GM04503 (cell line): Measurements from ENCODE around the gene VTCN1.
"Not testable (repeated sequence)": the region's sequence is repeated elsewhere in the genome, so short reads cannot be mapped to it uniquely, and the experiment has no call there.

Experiments used
- DNase-seq: peaks from one replicate; pipeline ENCODE4 v3.0.0-alpha.2; 2012; ENCODE audit warnings: low read depth

Gene VTCN1

GRCh38 chr1:117122330-117123025 lies 88.2 kb downstream of the VTCN1 start:
- DNase-seq: no peak

GRCh38 chr1:117121589-117122329 lies 89.0 kb downstream of the VTCN1 start, which contains the start of gene TRIM45:
Gene TRIM45, minus strand, starts transcription at chr1:117121749. Its CDS starts 548 bp downstream, at chr1:117121201.
- peak; percentile 85 for DNase-seq

GRCh38 chr1:117120774-117121588 lies 89.7 kb downstream of the VTCN1 start:
- no peak for DNase-seq

GRCh38 chr1:117119144-117119543 lies 91.6 kb downstream of the VTCN1 start:
- not testable (repeated sequence) for DNase-seq

DNA sequence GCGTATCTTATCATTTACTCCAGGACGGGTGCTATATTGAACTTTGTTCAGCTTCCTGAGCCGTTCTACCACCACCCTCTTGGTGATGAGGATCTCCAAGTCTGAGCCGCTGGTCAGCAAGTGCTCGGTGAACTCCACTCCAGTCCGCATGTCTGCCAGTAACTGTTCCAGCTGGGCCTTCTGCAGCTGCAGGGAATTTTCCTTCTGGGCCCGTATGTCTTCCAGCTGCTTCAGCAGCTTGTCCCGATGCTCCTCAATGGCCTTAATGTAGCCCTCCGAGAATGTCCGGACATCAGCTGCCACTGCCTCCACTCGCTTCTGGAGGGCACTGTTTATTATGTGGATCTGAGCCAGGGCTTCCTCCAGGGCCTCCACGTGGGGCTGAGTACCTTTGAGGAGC lies 92.6 kb downstream of the VTCN1 start:
- no peak for DNase-seq

GRCh38 chr1:117117697-117118096 lies 93.0 kb downstream of the VTCN1 start:
- no peak for DNase-seq

DNA sequence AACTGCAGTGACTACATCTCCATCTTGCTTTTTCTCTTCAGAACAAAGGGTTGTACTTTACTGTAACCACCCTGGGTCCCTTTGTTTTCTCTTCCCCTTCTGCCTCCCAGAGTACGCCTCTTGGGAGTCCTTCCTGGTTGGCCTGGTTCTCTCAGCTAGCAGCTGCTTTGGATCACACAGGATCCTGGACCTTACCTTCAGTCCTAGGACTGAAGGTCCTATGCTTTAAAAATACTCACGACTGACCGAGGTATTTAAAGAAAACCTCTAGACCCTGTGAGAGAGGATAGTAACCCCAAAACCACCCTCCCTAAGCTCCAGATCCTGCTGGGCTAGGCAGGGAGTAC lies 94.0 kb downstream of the VTCN1 start:
- DNase-seq: no peak

DNA sequence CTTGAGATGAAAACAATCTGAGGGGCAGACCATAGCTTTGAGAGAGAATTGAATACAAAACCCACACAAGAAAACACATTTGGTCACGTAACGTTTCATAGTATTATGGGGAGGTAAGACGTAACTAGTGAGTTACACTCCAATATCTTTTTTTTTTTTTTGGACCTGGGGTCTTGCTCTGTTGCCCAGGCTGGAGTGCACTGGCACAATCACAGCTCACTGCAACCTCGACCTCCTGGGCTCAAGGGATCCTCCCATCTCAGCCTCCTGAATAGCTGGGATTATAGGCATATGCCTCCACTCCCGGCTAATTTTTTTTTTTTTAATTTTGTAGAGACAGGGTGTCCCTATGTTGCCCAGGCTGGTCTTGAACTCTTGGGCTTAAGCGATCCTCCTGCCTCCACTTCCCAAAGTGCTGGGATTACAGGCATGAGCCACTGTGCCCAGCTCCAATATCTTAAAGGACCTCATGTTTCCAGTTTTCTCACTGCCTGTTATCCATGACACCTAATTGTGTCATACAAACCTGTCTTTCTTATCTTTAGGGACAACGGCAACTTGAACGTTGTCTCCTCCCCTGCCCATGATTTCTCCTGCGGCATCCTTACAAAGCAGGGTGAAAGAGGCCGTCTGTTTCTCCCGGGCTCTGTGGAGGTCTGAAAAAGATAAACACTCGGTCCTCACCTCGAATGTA lies 94.5 kb downstream of the VTCN1 start:
- no peak for DNase-seq

DNA sequence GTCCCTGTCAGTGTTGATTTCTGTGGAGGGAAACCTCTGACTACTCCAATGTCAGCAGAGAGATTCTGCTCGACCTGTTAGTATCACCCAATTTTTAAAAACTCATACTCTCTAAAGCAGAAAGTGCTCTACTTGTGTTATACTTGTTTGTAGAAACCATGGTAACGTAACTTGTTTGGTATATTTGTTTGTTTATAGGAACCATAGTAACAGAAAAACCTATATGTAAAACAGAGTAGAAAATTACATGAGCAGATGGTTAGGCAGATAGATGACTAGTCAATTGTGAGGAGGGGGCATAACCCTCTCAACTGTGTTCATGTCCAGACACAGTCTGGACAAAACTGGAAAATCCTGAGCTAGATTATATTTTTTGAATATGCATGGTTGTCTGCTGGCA lies 95.8 kb downstream of the VTCN1 start:
- no peak for DNase-seq

- no peak for DNase-seq
Observed at GRCh38 chr1:117113199-117113598, 97.5 kb downstream of the VTCN1 start.

GRCh38 chr1:117112047-117112717 lies 98.5 kb downstream of the VTCN1 start:
- DNase-seq: no peak

DNA sequence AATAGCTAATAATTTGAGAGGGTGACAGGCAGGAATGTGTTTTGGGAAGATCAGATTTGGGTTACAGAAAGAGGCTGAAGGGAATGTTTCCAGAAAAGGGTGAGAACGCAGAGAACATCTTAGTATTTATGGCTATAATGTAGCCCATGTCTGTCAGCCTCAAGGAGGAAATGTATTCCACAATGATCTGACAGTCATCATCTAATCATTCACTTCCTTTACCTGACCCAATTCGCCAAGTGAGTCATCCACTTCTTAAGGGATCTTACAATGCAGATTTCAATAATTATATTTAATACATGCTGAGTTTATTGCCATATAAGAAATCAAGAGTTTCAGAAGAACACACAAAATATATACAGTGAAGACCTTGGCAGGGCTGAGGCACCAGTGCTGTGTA lies 100.0 kb downstream of the VTCN1 start:
- DNase-seq: no peak

GRCh38 chr1:117107364-117107763 lies 103.4 kb downstream of the VTCN1 start:
- no peak for DNase-seq

- DNase-seq: no peak
Observed at GRCh38 chr1:117106478-117106877, 104.2 kb downstream of the VTCN1 start.

- no peak for DNase-seq
Observed at GRCh38 chr1:117105722-117106121, 105.0 kb downstream of the VTCN1 start.

- DNase-seq: no peak
Observed at GRCh38 chr1:117104986-117105385, 105.7 kb downstream of the VTCN1 start.

- DNase-seq: not testable (repeated sequence)
Observed at GRCh38 chr1:117101858-117102257, 108.9 kb downstream of the VTCN1 start.

DNA sequence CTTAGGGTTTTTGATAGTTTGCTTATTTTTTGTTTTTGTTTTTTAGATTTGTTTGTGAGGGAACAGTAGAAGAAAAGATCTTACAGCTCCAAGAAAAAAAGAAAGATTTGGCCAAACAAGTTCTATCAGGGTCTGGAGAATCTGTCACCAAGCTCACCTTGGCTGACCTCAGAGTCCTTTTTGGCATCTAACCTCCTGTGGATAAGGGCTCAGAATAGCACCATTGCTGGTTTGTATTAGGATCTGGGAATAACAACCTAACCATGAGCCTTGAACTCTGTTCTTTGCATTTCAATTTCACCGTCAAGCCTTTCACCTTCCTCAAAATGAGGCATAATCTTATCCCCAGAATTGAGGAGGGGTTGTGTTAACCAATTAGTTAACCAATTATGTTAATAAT lies 109.4 kb downstream of the VTCN1 start:
- no peak for DNase-seq

DNA sequence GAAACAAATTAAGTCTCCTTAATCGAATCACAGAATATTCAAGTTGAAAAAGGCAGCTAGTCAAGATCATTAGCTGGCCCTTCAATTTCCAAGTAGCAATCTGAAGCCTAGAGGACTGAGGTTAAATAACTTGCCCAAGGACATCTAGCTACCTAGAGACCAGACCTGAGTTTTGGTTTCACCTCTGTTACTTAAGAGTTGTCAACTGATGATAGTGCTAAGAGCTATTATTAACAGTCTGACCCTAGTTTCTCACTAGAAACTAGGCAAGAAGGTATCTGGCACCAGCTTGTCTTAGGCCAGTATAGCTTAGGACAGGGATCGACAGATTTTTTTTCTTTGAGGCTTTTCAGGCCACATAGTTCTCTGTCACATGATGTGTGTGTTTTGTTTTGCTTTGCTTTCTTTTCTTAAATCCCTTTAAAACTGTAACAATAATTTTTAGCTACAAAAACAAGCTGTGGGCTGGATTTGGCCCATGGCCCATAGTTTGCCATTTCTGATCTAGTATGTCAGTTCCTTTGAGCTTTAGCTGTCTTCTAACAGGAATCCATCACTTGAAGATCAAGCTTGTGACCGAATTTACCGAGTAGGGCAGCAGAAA lies 112.3 kb downstream of the VTCN1 start:
- no peak for DNase-seq

- no peak for DNase-seq
Observed at GRCh38 chr1:117097443-117097842, 113.3 kb downstream of the VTCN1 start.

DNA sequence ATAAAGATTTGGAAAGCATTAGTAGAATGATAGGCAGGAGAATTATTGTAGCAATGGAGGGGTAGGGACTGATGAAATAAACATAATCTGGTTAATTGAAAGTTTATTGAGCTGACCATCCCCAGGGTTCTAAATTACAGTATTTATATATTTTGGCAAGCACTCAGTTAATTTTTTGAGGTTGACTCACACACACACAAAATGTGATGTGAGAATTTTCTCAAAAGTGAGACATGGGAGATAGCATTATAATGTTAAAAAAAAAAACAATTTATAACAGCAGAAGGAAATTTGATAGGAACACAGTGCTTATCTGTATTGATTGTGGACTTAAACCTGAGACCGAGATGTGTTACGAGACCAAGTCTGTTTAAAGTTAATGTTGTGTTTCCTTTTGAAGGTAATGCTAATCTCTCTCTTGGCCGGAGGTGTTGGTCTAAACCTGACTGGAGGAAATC lies 113.7 kb downstream of the VTCN1 start:
- no peak for DNase-seq
